IMR-90 (cell line): ENCODE results near the gene CPNE2. TPM values are rescaled to one million over a fixed set of nuclear protein-coding genes. Genes with fewer than 3 reads are reported as not detected.

Source experiments
- ATAC-seq: fragments of 200-7000 bp; cut with Tn5 transposase; 2 replicates; pipeline ENCODE4 v1.9.1; 2020; ENCODE audit warnings: low read depth, mild to moderate bottlenecking, moderate library complexity
- BruUV-seq: library from RNA; stranded (reverse); fragments of 400-500 nt; replicated peaks from 2 replicates; lab custom pipeline; 2021; lab: Mats Ljungman, UMichigan
- CTCF ChIA-PET: fragments of 300-600 bp; formaldehyde crosslinking; extraction: SDS; loops from one replicate; lab custom pipeline; 2021; ENCODE audit warnings: antibody characterized with exemption; lab: Yijun Ruan, JAX
- POLR2A ChIA-PET: fragments of 300-600 bp; sonication (Branson Sonifier 250); formaldehyde crosslinking; loops from one replicate; lab custom pipeline; 2022; ENCODE audit warnings: antibody characterized with exemption; ENCODE audit not compliant: unreplicated experiment; lab: Charles Lee
- DNase-seq: peaks from one replicate; pipeline ENCODE4 v3.0.0; 2013
- H2AFZ ChIP-seq: replicated peaks from 2 replicates; pipeline ENCODE3; 2013; ENCODE audit warnings: low read length, mild to moderate bottlenecking; ENCODE audit not compliant: poor library complexity
- H2AK5ac ChIP-seq: 2 replicates; pipeline ENCODE4 v1.6.1; 2013; ENCODE audit warnings: low read depth, low read length, inconsistent platforms
- H2AK9ac ChIP-seq: replicated peaks from 2 replicates; pipeline ENCODE3; 2013; ENCODE audit warnings: mild to moderate bottlenecking, low read depth, low read length, moderate library complexity; ENCODE audit not compliant: poor library complexity
- H2BK120ac ChIP-seq: 2 replicates; pipeline ENCODE4 v1.6.1; 2013; ENCODE audit warnings: low read depth, low read length, inconsistent platforms
- H2BK15ac ChIP-seq: 3 replicates; pipeline ENCODE4 v1.6.1; 2013; ENCODE audit warnings: low read depth, low read length, inconsistent platforms
- H2BK20ac ChIP-seq: 2 replicates; pipeline ENCODE4 v1.6.1; 2013; ENCODE audit warnings: low read depth, mild to moderate bottlenecking, inconsistent platforms, low read length, moderate library complexity
- H2BK5ac ChIP-seq: 2 replicates; pipeline ENCODE4 v1.6.1; 2013; ENCODE audit warnings: mild to moderate bottlenecking, low read depth, low read length, inconsistent platforms; ENCODE audit not compliant: poor library complexity, severe bottlenecking
- H3K14ac ChIP-seq: replicated peaks from 2 replicates; pipeline ENCODE4 v1.6.1; 2013; ENCODE audit warnings: low read depth, low read length, inconsistent platforms
- H3K18ac ChIP-seq: 2 replicates; pipeline ENCODE4 v1.6.1; 2013; ENCODE audit warnings: low read depth, low read length, control low read depth
- H3K23ac ChIP-seq: 2 replicates; pipeline ENCODE4 v1.6.1; 2013; ENCODE audit warnings: low read depth, low read length, inconsistent platforms
- H3K27ac ChIP-seq: 2 replicates; pipeline ENCODE4 v1.5.1; 2013; ENCODE audit warnings: mild to moderate bottlenecking, control low read depth, low read length; ENCODE audit not compliant: insufficient read depth
- H3K27me3 ChIP-seq: 2 replicates; pipeline ENCODE4 v1.6.1; 2013; ENCODE audit warnings: low read length; ENCODE audit not compliant: control insufficient read depth, insufficient read depth
- H3K36me3 ChIP-seq: 2 replicates; pipeline ENCODE4 v1.6.1; 2013; ENCODE audit warnings: low read length, mixed read lengths; ENCODE audit not compliant: control insufficient read depth, insufficient read depth
- H3K4ac ChIP-seq: 2 replicates; pipeline ENCODE4 v1.6.1; 2013; ENCODE audit warnings: low read depth, low read length, inconsistent platforms
- H3K4me1 ChIP-seq: 2 replicates; pipeline ENCODE4 v1.6.1; 2013; ENCODE audit warnings: low read length, mixed read lengths; ENCODE audit not compliant: control insufficient read depth, insufficient read depth
- H3K4me2 ChIP-seq: 2 replicates; pipeline ENCODE4 v1.6.1; 2013; ENCODE audit warnings: low read depth, mild to moderate bottlenecking, control low read depth, low read length, moderate library complexity
- H3K4me3 ChIP-seq: 2 replicates; pipeline ENCODE4 v1.5.1; 2013; ENCODE audit warnings: low read depth, mild to moderate bottlenecking, control low read depth, low read length, moderate library complexity; ENCODE audit not compliant: insufficient read depth
- H3K56ac ChIP-seq: 2 replicates; pipeline ENCODE4 v1.6.1; 2013; ENCODE audit warnings: low read length, inconsistent platforms; ENCODE audit not compliant: insufficient read depth; ENCODE audit errors: extremely low read depth
- H3K79me1 ChIP-seq, 2 experiments: 2 replicates each; pipeline ENCODE4 v1.6.1; 2013; ENCODE audit warnings: low read length in 2 of 2, inconsistent platforms in 1 of 2, low read depth in 1 of 2
- H3K9ac ChIP-seq: 2 replicates; pipeline ENCODE4 v1.6.1; 2013; ENCODE audit warnings: low read depth, low read length, control low read depth
- H3K9me1 ChIP-seq: 2 replicates; pipeline ENCODE4 v1.6.1; 2013; ENCODE audit warnings: low read length, inconsistent platforms; ENCODE audit not compliant: insufficient read depth
- H3K9me3 ChIP-seq: 2 replicates; pipeline ENCODE4 v1.6.1; 2013; ENCODE audit warnings: low read length; ENCODE audit not compliant: control insufficient read depth, insufficient read depth
- H4K20me1 ChIP-seq: 2 replicates; pipeline ENCODE4 v1.6.1; 2013; ENCODE audit warnings: low read length, inconsistent platforms; ENCODE audit not compliant: insufficient read depth
- H4K5ac ChIP-seq: 2 replicates; pipeline ENCODE4 v1.6.1; 2013; ENCODE audit warnings: mild to moderate bottlenecking, low read depth, low read length, control low read depth
- H4K8ac ChIP-seq, 2 experiments: 2 replicates each; pipeline ENCODE4 v1.6.1; 2013; ENCODE audit warnings: low read depth in 2 of 2, low read length in 2 of 2, control low read depth in 1 of 2, inconsistent platforms in 1 of 2
- H4K91ac ChIP-seq: 2 replicates; pipeline ENCODE4 v1.6.1; 2013; ENCODE audit warnings: low read depth, low read length, inconsistent platforms; ENCODE audit not compliant: insufficient read depth
- CEBPB ChIP-seq: IDR thresholded peaks from 2 replicates; pipeline ENCODE4 v1.6.1; 2012; ENCODE audit warnings: low read depth, low read length, improper control_type of control experiment
- CHD1 ChIP-seq: IDR thresholded peaks from 2 replicates; pipeline ENCODE4 v1.6.1; 2012; ENCODE audit warnings: low read depth, low read length, improper control_type of control experiment
- CTCF ChIP-seq: conservative IDR thresholded peaks from 2 replicates; pipeline ENCODE4 v1.5.1; 2012; ENCODE audit warnings: mild to moderate bottlenecking, low read depth, low read length, improper control_type of control experiment
- ELK1 ChIP-seq: fragments of 150-350 bp; IDR thresholded peaks from 2 replicates; pipeline ENCODE4 v1.6.1; 2016; ENCODE audit warnings: low read depth, mild to moderate bottlenecking, low read length, moderate library complexity, borderline replicate concordance
- FOS ChIP-seq: fragments of 150-350 bp; IDR thresholded peaks from 2 replicates; pipeline ENCODE4 v1.6.1; 2016; ENCODE audit warnings: low read depth, low read length
- MAZ ChIP-seq: IDR thresholded peaks from 2 replicates; pipeline ENCODE4 v1.6.1; 2012; ENCODE audit warnings: low read depth, mild to moderate bottlenecking, low read length, improper control_type of control experiment, moderate library complexity, borderline replicate concordance
- MXI1 ChIP-seq: IDR thresholded peaks from 2 replicates; pipeline ENCODE4 v1.6.1; 2012; ENCODE audit warnings: low read depth, mild to moderate bottlenecking, low read length, moderate library complexity, borderline replicate concordance
- NFE2L2 ChIP-seq: fragments of 150-350 bp; IDR thresholded peaks from 2 replicates; pipeline ENCODE4 v1.6.1; 2016; ENCODE audit warnings: low read depth, mild to moderate bottlenecking, low read length
- RAD21 ChIP-seq: IDR thresholded peaks from 2 replicates; pipeline ENCODE4 v1.6.1; 2012; ENCODE audit warnings: low read length, improper control_type of control experiment
- RCOR1 ChIP-seq: IDR thresholded peaks from 2 replicates; pipeline ENCODE4 v1.6.1; 2012; ENCODE audit warnings: mild to moderate bottlenecking, low read length, improper control_type of control experiment; ENCODE audit not compliant: insufficient replicate concordance
- RFX5 ChIP-seq: IDR thresholded peaks from 2 replicates; pipeline ENCODE4 v1.8.0; 2012; ENCODE audit warnings: low read depth, mild to moderate bottlenecking, low read length, moderate library complexity
- SMC3 ChIP-seq: fragments of 150-350 bp; IDR thresholded peaks from 2 replicates; pipeline ENCODE4 v1.6.1; 2016; ENCODE audit warnings: low read depth, mild to moderate bottlenecking, antibody characterized with exemption, low read length, moderate library complexity
- USF2 ChIP-seq: fragments of 150-350 bp; IDR thresholded peaks from 2 replicates; pipeline ENCODE4 v1.6.1; 2017; ENCODE audit warnings: mild to moderate bottlenecking, antibody characterized with exemption, low read length, low read depth
- WGBS, 2 experiments: methylation state at CpG; one replicate each; pipeline versions ENCODE4 v1.1.5 to v1.1.7; 2013; ENCODE audit warnings: missing lambda C conversion rate in 2 of 2; ENCODE audit not compliant: insufficient read length in 1 of 2; ENCODE audit errors: extremely low coverage in 2 of 2; 5-methylcytosine and 5-hydroxymethylcytosine counted together
- dilution Hi-C: fragments of 300-500 bp; cut with HindIII; formaldehyde crosslinking; loops from one replicate; pipeline ENCODE4 v1.14.3; 2018; ENCODE audit warnings: low sequenced_read_pairs; ENCODE audit not compliant: unreplicated experiment
- in situ Hi-C: fragments of 300-500 bp; cut with MboI; formaldehyde crosslinking; loops from 3 replicates; pipeline ENCODE4 v1.14.3; 2019; ENCODE audit warnings: low sequenced_read_pairs, inconsistent platforms, mixed read lengths
- intact Hi-C: fragments of 100-400 bp; cut with micrococcal nuclease; formaldehyde crosslinking; loops from 2 replicates; pipeline ENCODE4 v1.10.0; 2022
- polyA plus RNA-seq, 3 experiments: library from polyadenylated mRNA; depleted of rRNA; stranded (reverse); fragments of >200 nt; gene quantifications; 2 replicates each; pipeline ENCODE4 v1.2.3, GENCODE V29; 2012; ENCODE audit warnings: low replicate concordance in 1 of 3
- total RNA-seq: library from RNA; depleted of rRNA; stranded (reverse); fragments of >200 nt; gene quantifications from 2 replicates; pipeline ENCODE4 v1.2.3, GENCODE V29; 2012

The CPNE2 gene
- total and polyA plus RNA-seq, 2 of the 4 experiments (the other 2 are of a cell fraction), result 15.4 to 48.0 TPM

- Histone ChIP-seq H3K27ac (no peak overlapping the region), H3K36me3 (no peaks in the 10 kb centered on the region), H2AK9ac (no peak overlapping the region), H3K14ac (no peak overlapping the region), H2BK15ac (no peak overlapping the region), H3K9ac (no peak overlapping the region), H3K27me3 (no peaks in the 10 kb centered on the region), H3K9me1 (peaks cover 15% of the 10 kb centered on the region; the same call in 1 of the 2 replicates), H2BK20ac (no peak overlapping the region), H3K4me2 (no peak overlapping the region), H4K20me1 (peaks cover 14% of the 10 kb centered on the region), H2AK5ac (no peak overlapping the region), H3K4me3 (no peak overlapping the region), H3K4me1 (no peaks in the 10 kb centered on the region), H2BK5ac (no peak overlapping the region), H4K5ac (no peak overlapping the region), H2BK120ac (no peak overlapping the region), H2AFZ (no peak overlapping the region), H4K91ac (no peak overlapping the region), H3K18ac (no peak overlapping the region), H3K23ac (no peak overlapping the region), H4K8ac (no peak overlapping the region), H3K4ac (no peak overlapping the region), H3K79me1 (peaks cover 5 to 39% of the 10 kb centered on the region in 2 experiments; a peak in 2 of 4 replicates), H3K9me3 (no peaks in the 10 kb centered on the region), H3K56ac (no peak overlapping the region)
- dilution Hi-C loops, result no loop called here
- intact Hi-C loops, result no loop called here
- WGBS, 2 experiments, result 71 to 100% methylated on average over 1 to 5 of the region's 16 CpGs
- ATAC-seq (no peak), DNase-seq (no peak)
- in situ Hi-C loops, result no loop called here
- BruUV-seq, result no TSS peak
- ChIA-PET POLR2A (no interaction called here), CTCF (interaction anchor here (0.6 to 1.6 kb wide), 2 partner anchors 10 to 66 kb away, joined by 5 to 6 read pairs; partner anchors contain the start of gene CPNE2)
- TF ChIP-seq NFE2L2, result no peak
- no peak for TF ChIP-seq SMC3
- no peak for TF ChIP-seq FOS
- no peak for TF ChIP-seq RCOR1
- no peak for TF ChIP-seq RAD21
- TF ChIP-seq CTCF, result no peak
- no peak for TF ChIP-seq USF2
- no peak for TF ChIP-seq MAZ
- TF ChIP-seq MXI1, result no peak
- TF ChIP-seq ELK1, result no peak
- no peak for TF ChIP-seq RFX5
- no peak for TF ChIP-seq CEBPB
- TF ChIP-seq CHD1, result no peak
Measured at GRCh38 chr16:57102888-57103851, 10.8 kb downstream of the CPNE2 start.
